ENCODE measurements around the gene SMYD2. TPM values are rescaled to one million over a fixed set of nuclear protein-coding genes. Genes with fewer than 3 reads are reported as not detected.

SMYD2 gene
- total and polyA plus RNA-seq, 8 donors = 12.9 to 26.3 (median 16.8) TPM

GRCh38 chr1:214316593-214316992, 35.6 kb downstream of the SMYD2 start:
- peak overlapping the region in 2 of 4 donors; percentile 2 to 46 for H3K27ac ChIP-seq
- ATAC-seq = peak; percentile 56 to 92 (median 78)
- TF ChIP-seq CTCF (IDR thresholded peaks at IDR 0.05) = no peak
- intact Hi-C loops (cut with DNase I) = no loop called here
- 68 to 75% methylated on average over 5 of the region's 5 CpGs for WGBS, 2 donors
- no peak for FAIRE-seq
- H3K4me1 ChIP-seq = no peaks in the 10 kb centered on the region
- no peaks in the 10 kb centered on the region for H3K27me3 ChIP-seq
- peaks cover 0 to 5% (median 0%) of the 10 kb centered on the region in 3 donors for H3K36me3 ChIP-seq
- DNase-seq = peak in 1 of 6 donors; percentile 24
- no peaks in the 10 kb centered on the region for H3K9me3 ChIP-seq
- no peak overlapping the region for H3K4me3 ChIP-seq

GRCh38 chr1:214317300-214317699, 36.3 kb downstream of the SMYD2 start:
- Histone ChIP-seq H3K4me3 (no peak overlapping the region), H3K4me1 (no peaks in the 10 kb centered on the region), H3K9me3 (no peaks in the 10 kb centered on the region), H3K27me3 (no peaks in the 10 kb centered on the region), H3K36me3 (peaks cover 0 to 5% (median 0%) of the 10 kb centered on the region in 3 donors), H3K27ac (peak overlapping the region in 2 of 4 donors; percentile 2 to 46)
- intact Hi-C loops (cut with DNase I) = no loop called here
- FAIRE-seq (no peak), DNase-seq (no peak), ATAC-seq (no peak)
- WGBS, 2 donors = 80 to 82% methylated on average over 4 of the region's 4 CpGs
- no peak for TF ChIP-seq CTCF (IDR thresholded peaks at IDR 0.05)

- TF ChIP-seq CTCF (IDR thresholded peaks at IDR 0.05) = no peak
- Histone ChIP-seq H3K4me3 (no peak overlapping the region), H3K4me1 (no peaks in the 10 kb centered on the region), H3K36me3 (peaks cover 0 to 5% (median 0%) of the 10 kb centered on the region in 3 donors), H3K9me3 (no peaks in the 10 kb centered on the region), H3K27ac (no peak overlapping the region), H3K27me3 (no peaks in the 10 kb centered on the region)
- ATAC-seq (no peak), FAIRE-seq (no peak), DNase-seq (no peak)
- intact Hi-C loops (cut with DNase I) = no loop called here
- WGBS, 2 donors = 87 to 92% methylated on average over 5 of the region's 5 CpGs
These were observed 36.8 kb downstream of the SMYD2 start for GRCh38 chr1:214317734-214318133.

GRCh38 chr1:214318356-214318755, 37.4 kb downstream of the SMYD2 start:
- no peak for DNase-seq
- WGBS, 2 donors = 64 to 76% methylated on average over 6 of the region's 6 CpGs
- no peak for TF ChIP-seq CTCF (IDR thresholded peaks at IDR 0.05)

GRCh38 chr1:214318956-214319736, 38.2 kb downstream of the SMYD2 start:
- no peak for ATAC-seq
- H3K27ac ChIP-seq = no peak overlapping the region
- TF ChIP-seq CTCF (IDR thresholded peaks at IDR 0.05) = no peak

More at GRCh38 chr1:214318356-214318755, 37.4 kb downstream of the SMYD2 start:
- FAIRE-seq (no peak), ATAC-seq (no peak)
- intact Hi-C loops (cut with DNase I) = no loop called here
- Histone ChIP-seq H3K9me3 (no peaks in the 10 kb centered on the region), H3K27me3 (no peaks in the 10 kb centered on the region), H3K4me3 (no peak overlapping the region), H3K36me3 (peaks cover 0 to 5% (median 0%) of the 10 kb centered on the region in 3 donors), H3K27ac (no peak overlapping the region), H3K4me1 (no peaks in the 10 kb centered on the region)

More at GRCh38 chr1:214318956-214319736, 38.2 kb downstream of the SMYD2 start:
- FAIRE-seq = no peak
- no peaks in the 10 kb centered on the region for H3K4me1 ChIP-seq
- peaks cover 0 to 5% (median 0%) of the 10 kb centered on the region in 3 donors for H3K36me3 ChIP-seq
- no peak overlapping the region for H3K4me3 ChIP-seq
- no peak for DNase-seq
- intact Hi-C loops (cut with DNase I) = no loop called here
- WGBS, 2 donors = 69% methylated on average over 10 of the region's 10 CpGs
- no peaks in the 10 kb centered on the region for H3K27me3 ChIP-seq
- H3K9me3 ChIP-seq = no peaks in the 10 kb centered on the region

Measured in pancreas (tissue), 10 donors.